Mesodermal cell (in vitro differentiated cells): ENCODE data around the gene DNAH17.
A peak's percentile ranks its signal among the peaks of the same experiment; 100 is the strongest.

ENCODE experiments used
- H3K27ac ChIP-seq: 2 replicates; pipeline ENCODE4 v1.7.0; 2013; ENCODE audit warnings: mild to moderate bottlenecking, low read depth, low read length, moderate library complexity; ENCODE audit not compliant: severe bottlenecking
- H3K36me3 ChIP-seq: 2 replicates; pipeline ENCODE4 v1.7.1; 2013; ENCODE audit warnings: mild to moderate bottlenecking, low read length, moderate library complexity; ENCODE audit not compliant: control insufficient read depth, insufficient read depth
- H3K4me1 ChIP-seq: one replicate; pipeline ENCODE4 v1.7.1; 2013; ENCODE audit warnings: mild to moderate bottlenecking, low read length; ENCODE audit not compliant: insufficient read depth, control insufficient read depth, poor library complexity, severe bottlenecking
- H3K4me3 ChIP-seq: 2 replicates; pipeline ENCODE4 v1.7.0; 2013; ENCODE audit warnings: low read length, control low read depth, mild to moderate bottlenecking; ENCODE audit not compliant: insufficient read depth, poor library complexity, severe bottlenecking; ENCODE audit errors: extremely low read depth
- H3K9me3 ChIP-seq: 2 replicates; pipeline ENCODE4 v1.7.1; 2013; ENCODE audit warnings: mild to moderate bottlenecking, low read length, moderate library complexity; ENCODE audit not compliant: control insufficient read depth
- WGBS, 2 experiments: methylation state at CpG; one replicate each; pipeline ENCODE4 v1.1.5; 2013; ENCODE audit warnings: missing lambda C conversion rate in 2 of 2; ENCODE audit not compliant: insufficient coverage in 2 of 2; 5-methylcytosine and 5-hydroxymethylcytosine counted together

DNAH17 gene

GRCh38 chr17:78484271-78485246 lies 92.6 kb downstream of the DNAH17 start:
- Histone ChIP-seq H3K4me3 (peak overlapping the region; percentile 31), H3K36me3 (no peaks in the 10 kb centered on the region), H3K4me1 (no peaks in the 10 kb centered on the region), H3K9me3 (no peaks in the 10 kb centered on the region), H3K27ac (no peak overlapping the region)
- WGBS, 2 experiments = 31 to 43% methylated on average over 20 to 36 of the region's 43 CpGs

- WGBS, 2 experiments = 92 to 93% methylated on average over 3 to 11 of the region's 11 CpGs
- H3K4me1 ChIP-seq = no peaks in the 10 kb centered on the region
- no peak overlapping the region for H3K4me3 ChIP-seq
Measured at GRCh38 chr17:78479369-78479768, 97.8 kb downstream of the DNAH17 start.

DNA sequence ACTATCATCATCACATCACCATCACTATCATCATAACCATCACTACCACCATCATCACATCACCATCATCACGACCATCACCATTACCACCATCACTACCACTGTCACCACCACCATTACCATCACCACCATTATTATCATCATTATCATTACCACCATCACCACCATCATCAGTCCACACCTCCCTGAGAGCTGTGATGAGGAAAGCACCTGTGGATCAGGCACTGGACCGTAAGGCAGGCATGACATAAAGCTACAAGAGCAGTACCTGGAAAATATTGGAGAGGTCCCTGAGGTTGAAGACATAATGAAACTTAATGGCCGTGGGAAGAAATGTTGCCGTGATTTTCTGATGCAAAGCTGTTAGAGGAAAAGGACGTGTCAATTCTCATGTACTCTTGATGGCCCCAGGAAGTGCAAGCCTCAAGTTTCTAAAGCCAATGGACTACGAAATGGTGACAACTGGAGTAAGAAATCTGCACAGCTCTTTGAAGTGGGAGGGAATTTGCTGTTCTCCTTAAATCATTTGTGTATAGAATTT lies 98.4 kb downstream of the DNAH17 start:
- H3K4me3 ChIP-seq = no peak overlapping the region
- H3K27ac ChIP-seq = no peak overlapping the region
- H3K4me1 ChIP-seq = no peaks in the 10 kb centered on the region
- no peaks in the 10 kb centered on the region for H3K36me3 ChIP-seq
- no peaks in the 10 kb centered on the region for H3K9me3 ChIP-seq
- 82 to 97% methylated on average over 6 of the region's 6 CpGs for WGBS, 2 experiments

More at GRCh38 chr17:78479369-78479768, 97.8 kb downstream of the DNAH17 start:
- H3K36me3 ChIP-seq = no peaks in the 10 kb centered on the region
- H3K27ac ChIP-seq = no peak overlapping the region
- no peaks in the 10 kb centered on the region for H3K9me3 ChIP-seq

DNA sequence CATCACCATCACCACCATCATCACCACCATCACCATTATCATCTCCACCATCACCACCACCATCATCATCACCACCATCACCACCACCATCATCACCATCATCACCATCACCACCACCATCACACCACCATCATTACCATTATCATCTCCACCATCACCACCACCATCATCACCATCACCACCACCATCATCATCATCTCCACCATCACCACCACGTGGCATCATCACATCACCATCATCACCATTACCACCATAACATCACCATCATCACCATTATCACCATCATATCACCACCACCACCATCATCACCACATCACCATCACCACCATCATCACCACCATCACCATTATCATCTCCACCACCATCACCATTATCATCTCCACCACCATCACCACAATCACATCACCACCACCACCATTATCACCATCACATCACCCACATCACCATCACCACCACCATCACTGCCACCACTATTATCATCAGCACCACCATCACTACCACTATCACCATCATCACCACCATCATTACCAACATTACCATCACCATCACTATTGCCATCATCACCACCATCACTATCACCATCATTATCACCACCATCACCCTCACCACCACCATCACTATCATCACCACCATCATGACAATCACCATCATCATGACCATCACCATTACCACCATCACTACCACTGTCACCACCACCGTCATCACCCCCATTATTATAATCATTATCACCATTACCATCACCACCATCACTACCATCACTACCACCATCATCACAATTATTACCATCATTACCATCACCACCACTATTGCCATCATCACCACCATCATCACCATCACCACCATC lies 99.1 kb downstream of the DNAH17 start:
- Histone ChIP-seq H3K9me3 (no peaks in the 10 kb centered on the region), H3K36me3 (no peaks in the 10 kb centered on the region), H3K27ac (no peak overlapping the region), H3K4me3 (no peak overlapping the region), H3K4me1 (no peaks in the 10 kb centered on the region)
- WGBS, 2 experiments = 89 to 94% methylated on average over 1 to 2 of the region's 2 CpGs

- no peak overlapping the region for H3K27ac ChIP-seq
- H3K36me3 ChIP-seq = no peaks in the 10 kb centered on the region
- 83 to 90% methylated on average over 5 of the region's 5 CpGs for WGBS, 2 experiments
- H3K4me3 ChIP-seq = no peak overlapping the region
- no peaks in the 10 kb centered on the region for H3K9me3 ChIP-seq
- no peaks in the 10 kb centered on the region for H3K4me1 ChIP-seq
Measured at GRCh38 chr17:78476973-78477372, 100.2 kb downstream of the DNAH17 start.

DNA sequence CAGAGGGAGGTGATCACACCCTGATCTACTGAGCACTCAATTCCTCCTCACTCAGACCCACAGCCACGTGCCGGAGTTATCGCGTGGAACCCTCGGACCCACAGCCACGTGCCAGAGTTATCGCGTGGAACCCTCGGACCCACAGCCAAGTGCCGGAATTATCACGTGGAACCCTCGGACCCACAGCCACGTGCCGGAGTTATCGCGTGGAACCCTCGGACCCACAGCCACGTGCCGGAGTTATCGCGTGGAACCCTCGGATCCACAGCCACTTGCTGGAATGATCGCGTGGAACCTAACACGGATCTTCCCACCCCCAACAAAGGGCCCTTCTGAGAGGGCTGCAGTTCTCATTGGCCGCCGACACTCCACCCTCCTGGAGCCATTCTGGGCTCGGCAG lies 101.0 kb downstream of the DNAH17 start:
- Histone ChIP-seq H3K4me1 (no peaks in the 10 kb centered on the region), H3K36me3 (no peaks in the 10 kb centered on the region), H3K4me3 (no peak overlapping the region), H3K9me3 (no peaks in the 10 kb centered on the region), H3K27ac (no peak overlapping the region)
- 95% methylated on average over 17 to 28 of the region's 28 CpGs for WGBS, 2 experiments

- H3K4me3 ChIP-seq = no peak overlapping the region
- H3K27ac ChIP-seq = no peak overlapping the region
- WGBS, 2 experiments = 91 to 92% methylated on average over 15 to 16 of the region's 16 CpGs
Measured at GRCh38 chr17:78475211-78475610, 102.0 kb downstream of the DNAH17 start.

GRCh38 chr17:78474614-78475146 lies 102.5 kb downstream of the DNAH17 start:
- H3K4me3 ChIP-seq = no peak overlapping the region
- H3K27ac ChIP-seq = no peak overlapping the region
- no peaks in the 10 kb centered on the region for H3K36me3 ChIP-seq
- H3K4me1 ChIP-seq = no peaks in the 10 kb centered on the region
- H3K9me3 ChIP-seq = no peaks in the 10 kb centered on the region
- WGBS, 2 experiments = 91 to 93% methylated on average over 17 to 18 of the region's 18 CpGs

More at GRCh38 chr17:78475211-78475610, 102.0 kb downstream of the DNAH17 start:
- Histone ChIP-seq H3K9me3 (no peaks in the 10 kb centered on the region), H3K36me3 (no peaks in the 10 kb centered on the region), H3K4me1 (no peaks in the 10 kb centered on the region)

DNA sequence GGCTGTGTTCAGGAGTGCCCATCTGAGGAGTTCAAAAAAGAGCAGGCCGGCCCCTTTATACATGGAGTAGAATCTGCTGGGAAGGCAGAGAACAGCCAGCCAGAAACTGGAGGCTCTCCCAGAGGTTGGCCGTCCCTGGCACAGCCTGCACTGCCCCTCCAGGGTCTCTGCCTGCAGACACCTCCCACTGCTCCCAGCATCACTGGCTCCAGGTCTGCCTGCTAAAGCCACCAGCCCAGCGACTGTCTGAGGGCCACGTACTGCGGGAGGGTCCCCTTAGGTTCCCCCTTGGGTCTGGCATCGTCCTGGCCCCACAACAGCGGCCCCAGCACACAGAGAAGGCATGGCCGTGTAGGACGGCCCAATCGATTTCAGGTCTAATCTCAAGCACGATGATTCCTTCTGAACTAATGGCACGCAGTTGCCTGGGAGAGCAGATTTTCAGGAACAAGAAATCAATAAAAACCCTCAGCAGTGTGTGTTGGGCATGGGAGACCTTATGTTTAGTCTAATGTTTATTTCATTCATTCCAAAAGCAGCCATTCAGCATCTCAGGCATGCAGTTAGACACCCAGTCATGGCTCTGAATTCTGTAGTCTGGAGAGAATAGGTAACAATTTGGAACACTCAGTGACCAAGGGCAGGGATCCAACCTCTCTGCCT lies 103.1 kb downstream of the DNAH17 start:
- 89 to 93% methylated on average over 5 to 12 of the region's 12 CpGs for WGBS, 2 experiments
- H3K36me3 ChIP-seq = no peaks in the 10 kb centered on the region
- no peak overlapping the region for H3K27ac ChIP-seq
- no peaks in the 10 kb centered on the region for H3K9me3 ChIP-seq
- no peak overlapping the region for H3K4me3 ChIP-seq
- H3K4me1 ChIP-seq = no peaks in the 10 kb centered on the region
